Activated CD4-positive, alpha-beta T cell treated with anti-CD3 and anti-CD28 coated beads, Interleukin-2, amount 50 U/mL, for 1 hour (primary cell): ENCODE measurements around the gene CARM1.
A peak's percentile ranks its signal among the peaks of the same experiment; 100 is the strongest.

Experiments used
- DNase-seq: peaks from one replicate; pipeline ENCODE4 v3.0.0-alpha.2; 2020

Gene CARM1

DNA sequence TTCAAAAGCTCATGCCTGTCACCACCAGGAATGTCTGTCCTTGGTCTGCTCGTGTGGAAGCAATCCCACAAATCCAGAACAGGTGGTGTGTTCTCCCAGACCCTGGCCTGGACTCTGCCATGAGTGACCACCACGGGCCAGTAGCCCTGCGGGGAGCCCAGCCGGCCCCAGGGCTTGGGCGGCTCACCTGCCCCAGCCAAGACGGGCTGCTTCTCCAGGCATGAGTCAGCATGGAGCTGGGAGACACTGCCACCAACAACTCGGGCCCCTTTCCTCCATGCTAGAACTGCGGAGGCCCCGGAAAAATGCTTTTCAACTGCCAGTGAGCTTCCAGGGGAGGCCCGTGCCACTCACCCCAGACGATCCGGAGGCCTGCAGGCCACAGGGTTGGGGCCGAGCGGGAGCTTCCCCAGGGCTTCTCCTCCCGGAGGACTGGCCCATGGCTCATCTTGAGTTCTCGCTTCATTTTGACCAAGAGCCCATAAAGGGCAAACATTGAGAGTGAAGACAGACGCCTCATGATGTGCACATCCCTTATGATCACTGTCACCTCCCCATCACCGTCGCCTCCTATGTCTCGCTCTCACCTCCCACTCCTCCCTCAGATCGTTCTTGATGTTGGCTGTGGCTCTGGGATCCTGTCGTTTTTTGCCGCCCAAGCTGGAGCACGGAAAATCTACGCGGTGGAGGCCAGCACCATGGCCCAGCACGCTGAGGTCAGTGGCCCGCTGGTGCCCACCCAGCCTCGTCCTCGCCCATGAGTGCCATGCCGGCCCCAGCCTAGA is 40.4 kb downstream of the CARM1 start:
- no peak for DNase-seq

DNA sequence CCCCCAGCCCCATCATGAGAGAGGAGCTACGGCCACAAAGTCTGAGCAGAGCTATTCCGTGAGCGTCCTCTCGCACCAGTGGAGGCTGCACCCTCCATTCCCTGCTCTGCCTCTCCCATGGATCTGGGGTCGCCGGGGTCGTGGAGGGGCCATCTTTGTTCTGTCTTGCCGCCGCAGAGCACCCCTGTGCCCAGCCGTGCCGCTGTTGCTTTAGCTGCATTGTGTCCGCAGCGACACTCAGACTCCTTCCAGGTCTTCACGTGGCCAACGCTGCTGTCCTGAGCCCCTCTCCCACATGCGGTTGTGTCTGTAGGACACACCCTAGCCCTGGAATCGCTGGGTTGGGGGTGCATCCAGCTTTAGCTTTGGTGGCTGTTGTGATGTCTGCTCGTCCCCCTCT is 41.3 kb downstream of the CARM1 start:
- no peak for DNase-seq

DNA sequence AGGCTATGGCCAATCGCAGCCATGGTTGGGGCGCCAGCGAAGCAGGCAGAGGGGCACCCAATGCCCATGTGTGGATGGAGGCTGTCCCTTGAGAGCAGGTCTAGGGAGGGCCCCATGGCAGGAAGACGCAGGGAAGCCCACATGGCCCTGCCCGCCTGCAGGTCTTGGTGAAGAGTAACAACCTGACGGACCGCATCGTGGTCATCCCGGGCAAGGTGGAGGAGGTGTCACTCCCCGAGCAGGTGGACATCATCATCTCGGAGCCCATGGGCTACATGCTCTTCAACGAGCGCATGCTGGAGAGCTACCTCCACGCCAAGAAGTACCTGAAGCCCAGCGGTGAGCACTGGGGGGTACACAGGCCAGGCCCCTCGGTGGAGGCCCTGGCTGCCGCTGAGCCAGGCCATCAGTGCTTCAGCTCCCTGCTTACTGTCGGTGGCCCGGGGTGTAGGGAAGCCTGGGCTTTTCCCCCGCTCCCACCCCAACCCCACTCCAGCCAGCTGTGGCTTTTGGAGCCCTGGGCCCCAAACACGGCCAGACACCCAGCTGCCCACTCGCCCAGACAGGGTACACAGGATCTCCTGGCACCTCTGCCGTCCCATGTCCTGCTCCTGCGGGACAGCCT is 42.5 kb downstream of the CARM1 start:
- no peak for DNase-seq

DNA sequence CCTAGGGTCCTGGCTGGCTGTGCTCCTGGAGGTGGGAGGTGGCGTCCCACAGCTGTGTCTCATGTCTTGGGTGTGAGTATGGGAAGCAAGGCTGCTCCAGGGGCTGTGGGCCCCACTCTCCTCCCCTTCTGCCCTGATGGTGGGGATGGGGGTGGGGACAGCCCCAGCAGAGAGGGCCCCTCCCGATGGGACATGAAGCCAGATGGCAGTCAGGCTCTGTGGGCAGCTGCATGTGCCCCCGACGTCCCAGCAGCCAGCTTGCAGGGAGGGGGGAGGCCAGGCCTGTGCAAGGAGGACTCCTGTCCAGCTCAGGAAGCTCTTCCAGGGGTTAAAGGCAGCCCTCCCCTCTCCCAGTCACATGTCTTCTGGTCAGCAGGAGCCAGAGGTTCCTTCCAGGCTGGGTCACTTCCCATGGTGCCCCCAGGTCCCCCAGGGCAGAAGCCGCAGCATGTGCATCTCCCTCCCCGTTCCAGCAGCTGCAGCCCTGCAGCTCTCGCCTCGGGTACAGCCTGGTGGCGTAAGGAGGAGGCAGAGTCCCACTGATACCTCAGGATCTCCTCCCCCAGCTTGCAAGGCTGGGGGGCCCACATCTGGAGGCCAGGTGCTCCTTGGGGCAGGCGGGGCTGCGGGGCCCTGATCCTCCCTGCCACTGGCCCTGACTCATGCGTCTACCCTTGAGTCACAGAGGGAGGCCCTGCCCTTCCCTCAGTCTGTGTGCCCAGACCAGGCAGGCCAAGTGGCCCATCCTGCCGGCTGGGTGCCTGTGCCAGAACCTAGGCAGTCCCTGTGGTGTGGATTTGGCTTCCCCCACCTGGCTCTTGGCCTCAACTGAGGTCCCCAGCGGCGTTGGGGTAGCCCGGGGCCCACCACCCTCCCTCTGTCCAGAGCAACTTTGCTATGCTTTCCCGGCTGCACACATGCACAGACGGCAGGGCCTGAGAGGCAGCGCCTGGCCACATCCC is 44.1 kb downstream of the CARM1 start:
- no peak for DNase-seq

DNA sequence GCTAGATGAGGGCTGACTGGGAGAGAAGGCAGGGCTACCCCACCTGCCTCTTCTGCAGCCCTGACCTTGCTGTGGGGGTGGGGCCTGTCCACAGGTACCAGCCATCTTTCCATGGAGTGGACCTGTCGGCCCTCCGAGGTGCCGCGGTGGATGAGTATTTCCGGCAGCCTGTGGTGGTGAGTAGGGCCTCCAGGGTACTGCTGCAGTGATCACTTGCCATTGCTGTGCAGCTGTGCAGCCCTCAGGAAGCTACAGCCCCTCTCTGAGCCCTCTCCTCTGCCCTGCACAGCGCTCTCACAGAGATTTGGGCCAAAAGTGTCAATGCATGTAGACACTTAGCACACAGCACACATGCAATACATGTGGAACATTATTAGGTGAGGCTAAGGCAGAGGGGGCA is 45.2 kb downstream of the CARM1 start:
- DNase-seq: no peak

DNA sequence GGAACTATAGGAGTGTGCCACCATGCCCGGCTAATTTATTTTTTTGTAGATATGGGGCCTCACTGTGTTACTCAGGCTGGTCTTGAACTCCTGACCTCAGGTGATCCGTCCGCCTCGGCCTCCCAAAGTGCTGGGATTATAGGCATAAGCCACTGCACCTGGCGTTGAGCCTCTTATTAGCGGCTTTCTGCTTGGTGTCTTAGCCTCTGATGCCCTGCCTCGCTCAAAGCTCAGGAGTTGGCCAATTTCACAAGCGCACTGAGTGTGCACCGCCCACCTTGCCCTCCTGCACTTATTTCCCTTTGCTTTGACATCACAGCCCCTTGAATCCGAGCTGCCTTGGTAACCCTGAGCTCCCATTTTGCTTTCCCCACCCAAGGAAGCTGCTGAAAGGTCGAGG is 47.0 kb downstream of the CARM1 start:
- DNase-seq: no peak

DNA sequence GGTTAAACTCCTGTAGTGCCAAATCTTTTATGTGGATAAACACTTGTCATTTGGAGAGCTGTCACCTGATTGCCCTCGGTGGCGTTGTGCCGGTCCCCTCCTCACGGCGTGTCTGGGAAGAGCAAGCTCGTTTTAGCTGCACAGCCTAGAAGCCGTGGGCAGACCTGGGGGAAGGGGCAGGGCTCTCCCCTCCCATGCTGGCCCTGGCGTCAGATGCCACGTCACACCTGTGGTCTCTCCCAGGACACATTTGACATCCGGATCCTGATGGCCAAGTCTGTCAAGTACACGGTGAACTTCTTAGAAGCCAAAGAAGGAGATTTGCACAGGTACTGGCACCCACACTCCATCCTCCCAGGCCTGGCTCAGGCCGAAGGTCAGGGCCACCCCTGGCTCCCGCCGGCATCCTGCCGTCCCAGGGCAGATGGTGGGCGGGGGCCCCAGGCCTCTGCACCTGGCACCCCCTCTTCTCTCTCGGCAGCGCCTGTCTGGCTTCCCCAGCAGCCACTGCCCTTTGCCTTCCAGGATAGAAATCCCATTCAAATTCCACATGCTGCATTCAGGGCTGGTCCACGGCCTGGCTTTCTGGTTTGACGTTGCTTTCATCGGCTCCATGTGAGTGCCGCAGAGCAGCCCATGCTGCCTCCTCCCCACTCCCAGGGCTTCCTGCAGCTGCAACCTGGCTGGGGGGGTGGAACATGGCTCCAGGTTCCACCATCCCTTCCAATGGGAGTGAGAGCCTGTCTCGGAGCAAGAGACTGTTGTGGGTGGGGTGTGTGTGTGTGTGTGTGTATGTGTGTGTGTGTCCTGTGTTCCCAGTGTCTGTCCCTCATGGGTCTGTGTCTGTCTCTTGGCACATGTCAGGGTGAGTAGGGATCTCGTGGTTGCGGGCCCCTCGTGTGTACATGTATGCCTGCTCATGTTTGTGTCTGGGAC is 48.3 kb downstream of the CARM1 start:
- no peak for DNase-seq

DNA sequence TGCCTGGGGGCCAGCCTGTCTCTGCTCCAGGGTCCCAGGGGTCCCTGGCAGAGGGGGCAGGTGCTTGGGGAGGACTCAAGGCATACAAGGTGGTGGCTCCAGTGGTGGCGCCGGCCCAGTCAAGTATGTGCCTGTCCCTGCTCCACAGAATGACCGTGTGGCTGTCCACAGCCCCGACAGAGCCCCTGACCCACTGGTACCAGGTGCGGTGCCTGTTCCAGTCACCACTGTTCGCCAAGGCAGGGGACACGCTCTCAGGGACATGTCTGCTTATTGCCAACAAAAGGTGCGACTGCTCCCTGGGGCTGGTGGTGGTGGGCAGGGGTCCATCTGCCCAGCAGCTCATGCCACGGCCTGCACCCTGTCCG is 48.9 kb downstream of the CARM1 start:
- DNase-seq: no peak

DNA sequence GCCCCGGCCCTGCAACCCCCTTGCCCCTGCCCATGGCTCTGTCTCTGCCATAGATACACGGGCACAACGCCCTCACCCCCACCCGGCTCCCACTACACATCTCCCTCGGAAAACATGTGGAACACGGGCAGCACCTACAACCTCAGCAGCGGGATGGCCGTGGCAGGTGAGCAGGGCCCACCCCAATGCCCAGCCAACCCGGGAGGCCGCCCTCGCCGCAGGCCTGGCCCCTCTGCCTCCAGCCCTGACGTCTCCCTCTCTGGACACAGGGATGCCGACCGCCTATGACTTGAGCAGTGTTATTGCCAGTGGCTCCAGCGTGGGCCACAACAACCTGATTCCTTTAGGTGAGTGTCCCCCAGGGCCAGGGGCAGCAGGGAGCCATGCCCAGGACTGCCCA is 49.4 kb downstream of the CARM1 start:
- no peak for DNase-seq

DNA sequence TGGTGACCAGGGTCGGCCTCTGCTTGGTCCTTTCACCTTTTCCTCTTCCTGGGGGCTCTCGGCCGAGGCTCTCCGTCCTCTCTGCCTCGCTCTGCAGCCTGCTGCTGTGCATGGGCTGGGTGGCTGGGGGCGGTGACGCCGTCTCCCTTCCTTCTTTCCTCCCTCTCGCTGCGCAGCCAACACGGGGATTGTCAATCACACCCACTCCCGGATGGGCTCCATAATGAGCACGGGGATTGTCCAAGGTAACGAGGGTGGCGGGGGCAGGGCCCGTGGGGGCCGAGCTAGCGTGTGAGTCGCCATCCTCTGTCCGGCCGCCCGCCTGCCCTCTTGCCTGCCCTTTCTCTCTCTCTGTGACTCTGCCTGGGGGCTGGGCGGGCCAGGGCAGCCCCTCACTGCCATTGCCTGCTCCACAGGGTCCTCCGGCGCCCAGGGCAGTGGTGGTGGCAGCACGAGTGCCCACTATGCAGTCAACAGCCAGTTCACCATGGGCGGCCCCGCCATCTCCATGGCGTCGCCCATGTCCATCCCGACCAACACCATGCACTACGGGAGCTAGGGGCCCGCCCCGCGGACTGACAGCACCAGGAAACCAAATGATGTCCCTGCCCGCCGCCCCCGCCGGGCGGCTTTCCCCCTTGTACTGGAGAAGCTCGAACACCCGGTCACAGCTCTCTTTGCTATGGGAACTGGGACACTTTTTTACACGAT is 50.0 kb downstream of the CARM1 start:
- no peak for DNase-seq

DNA sequence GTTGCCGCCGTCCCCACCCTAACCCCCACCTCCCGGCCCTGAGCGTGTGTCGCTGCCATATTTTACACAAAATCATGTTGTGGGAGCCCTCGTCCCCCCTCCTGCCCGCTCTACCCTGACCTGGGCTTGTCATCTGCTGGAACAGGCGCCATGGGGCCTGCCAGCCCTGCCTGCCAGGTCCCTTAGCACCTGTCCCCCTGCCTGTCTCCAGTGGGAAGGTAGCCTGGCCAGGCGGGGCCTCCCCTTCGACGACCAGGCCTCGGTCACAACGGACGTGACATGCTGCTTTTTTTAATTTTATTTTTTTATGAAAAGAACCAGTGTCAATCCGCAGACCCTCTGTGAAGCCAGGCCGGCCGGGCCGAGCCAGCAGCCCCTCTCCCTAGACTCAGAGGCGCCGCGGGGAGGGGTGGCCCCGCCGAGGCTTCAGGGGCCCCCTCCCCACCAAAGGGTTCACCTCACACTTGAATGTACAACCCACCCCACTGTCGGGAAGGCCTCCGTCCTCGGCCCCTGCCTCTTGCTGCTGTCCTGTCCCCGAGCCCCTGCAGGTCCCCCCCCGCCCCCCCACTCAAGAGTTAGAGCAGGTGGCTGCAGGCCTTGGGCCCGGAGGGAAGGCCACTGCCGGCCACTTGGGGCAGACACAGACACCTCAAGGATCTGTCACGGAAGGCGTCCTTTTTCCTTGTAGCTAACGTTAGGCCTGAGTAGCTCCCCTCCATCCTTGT is 50.7 kb downstream of the CARM1 start:
- DNase-seq: no peak

DNA sequence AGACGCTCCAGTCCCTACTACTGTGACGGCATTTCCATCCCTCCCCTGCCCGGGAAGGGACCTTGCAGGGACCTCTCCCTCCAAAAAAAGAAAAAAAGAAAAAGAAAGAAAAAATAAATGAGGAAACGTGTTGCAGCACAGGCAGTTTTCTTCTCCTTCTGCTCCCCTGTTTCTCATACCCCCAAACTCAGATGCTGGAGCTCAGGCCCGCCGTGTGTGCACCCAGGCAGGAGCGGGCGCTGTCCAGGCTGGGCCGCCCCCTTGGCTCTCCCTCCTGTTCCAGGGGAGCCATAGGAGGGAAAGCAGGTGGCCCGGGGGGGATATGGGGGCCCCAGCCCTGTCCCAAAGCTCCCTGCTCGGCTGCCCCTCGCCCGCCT is 51.3 kb downstream of the CARM1 start:
- no peak for DNase-seq

DNA sequence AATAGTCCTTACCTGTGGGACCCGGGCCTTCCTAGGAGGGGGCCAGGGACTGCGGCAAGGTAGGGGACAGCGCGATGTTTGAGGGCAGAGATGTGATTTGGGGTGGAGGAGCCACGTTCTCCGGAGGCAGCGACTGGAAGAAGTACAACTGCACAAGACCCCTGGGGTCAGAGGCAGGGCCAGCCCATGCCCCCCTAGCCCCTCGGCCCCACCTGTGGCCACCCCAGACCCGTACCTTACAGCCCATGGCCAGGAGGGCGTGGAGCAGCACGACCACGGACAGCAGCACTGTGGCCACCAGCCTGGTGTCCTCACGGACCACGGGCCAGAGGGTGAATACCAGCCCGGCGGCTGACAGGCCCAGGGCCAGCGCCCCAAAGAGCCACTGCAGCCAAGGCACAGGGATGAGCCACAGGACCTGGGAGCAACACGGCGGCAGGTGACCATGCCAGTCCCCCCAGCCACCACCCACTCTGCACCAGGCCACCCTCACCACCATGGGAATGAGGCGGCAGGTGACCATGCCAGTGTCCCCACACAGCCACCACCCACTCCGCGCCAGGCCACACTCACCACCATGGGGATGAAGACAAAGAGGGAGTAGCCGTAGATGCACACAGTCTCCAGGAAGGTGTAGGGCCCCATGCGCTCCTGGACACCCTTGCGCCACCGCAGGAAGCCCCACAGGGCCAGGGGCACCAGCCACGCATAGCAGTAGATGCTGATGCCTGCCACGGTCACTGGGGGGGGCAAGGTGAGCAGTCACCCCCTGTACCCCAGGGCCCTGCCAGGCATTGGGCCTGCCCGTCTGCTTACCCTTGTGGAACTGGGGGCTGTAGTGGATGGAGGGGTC is 52.1 kb downstream of the CARM1 start:
- no peak for DNase-seq

DNA sequence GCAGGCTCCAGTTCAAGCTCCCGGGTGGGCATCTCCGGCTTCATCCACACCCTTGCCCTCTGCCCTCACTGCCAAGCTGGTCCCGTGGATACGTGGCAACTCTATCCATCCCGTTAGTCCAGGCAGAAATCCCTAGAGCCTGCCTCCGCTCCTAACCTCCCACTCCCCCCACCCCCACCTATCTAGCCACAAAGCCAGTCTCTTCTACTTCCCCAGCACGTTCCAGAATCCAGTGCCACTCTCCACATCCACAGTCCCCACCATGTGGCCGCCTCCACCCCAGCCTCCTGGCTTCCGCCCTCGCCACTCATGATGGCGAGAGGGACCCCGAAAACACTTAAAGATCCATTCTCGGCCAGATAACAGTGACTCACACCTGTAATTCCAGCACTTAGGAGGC is 53.2 kb downstream of the CARM1 start:
- DNase-seq: no peak

DNA sequence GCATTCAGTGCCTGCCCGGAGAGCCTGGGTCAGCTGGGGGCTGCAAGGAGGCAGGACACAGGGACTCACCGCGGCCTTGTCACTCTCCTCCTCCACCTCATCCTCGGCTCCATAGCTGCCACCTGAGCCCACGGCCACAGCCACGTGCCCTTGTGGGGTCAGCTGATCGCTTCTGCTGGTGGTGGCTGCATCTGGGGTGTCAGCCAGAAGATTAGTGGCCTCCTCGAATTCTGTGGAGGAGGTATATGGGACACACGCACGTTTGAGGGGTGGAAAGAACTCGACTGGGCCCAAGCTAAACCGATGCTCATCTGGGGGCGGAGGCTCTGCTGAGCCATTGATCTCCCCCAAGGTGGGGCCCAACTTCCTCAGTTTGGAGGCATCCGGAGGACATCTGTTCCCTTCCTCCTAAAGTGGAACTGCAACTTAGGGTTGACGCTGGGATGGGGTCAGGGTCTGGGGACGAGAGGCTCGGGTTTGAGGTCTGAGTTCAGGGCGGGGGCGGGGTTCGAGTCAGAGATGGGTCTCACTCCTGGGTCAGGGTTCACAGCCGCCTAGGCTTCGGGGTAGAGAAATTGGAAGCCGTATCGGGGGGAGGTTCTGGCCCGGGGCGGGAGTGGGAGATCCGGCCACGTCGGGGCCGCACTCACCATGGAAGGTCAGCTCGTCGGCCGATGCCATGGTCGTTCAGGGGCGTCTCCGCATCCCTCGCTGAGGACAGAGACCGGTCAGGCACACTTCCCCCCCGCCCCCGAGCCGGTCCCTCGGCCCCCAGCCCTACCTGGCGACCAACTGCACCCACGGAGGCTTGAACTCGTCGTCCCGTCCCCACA is 56.6 kb downstream of the CARM1 start:
- DNase-seq: no peak

DNA sequence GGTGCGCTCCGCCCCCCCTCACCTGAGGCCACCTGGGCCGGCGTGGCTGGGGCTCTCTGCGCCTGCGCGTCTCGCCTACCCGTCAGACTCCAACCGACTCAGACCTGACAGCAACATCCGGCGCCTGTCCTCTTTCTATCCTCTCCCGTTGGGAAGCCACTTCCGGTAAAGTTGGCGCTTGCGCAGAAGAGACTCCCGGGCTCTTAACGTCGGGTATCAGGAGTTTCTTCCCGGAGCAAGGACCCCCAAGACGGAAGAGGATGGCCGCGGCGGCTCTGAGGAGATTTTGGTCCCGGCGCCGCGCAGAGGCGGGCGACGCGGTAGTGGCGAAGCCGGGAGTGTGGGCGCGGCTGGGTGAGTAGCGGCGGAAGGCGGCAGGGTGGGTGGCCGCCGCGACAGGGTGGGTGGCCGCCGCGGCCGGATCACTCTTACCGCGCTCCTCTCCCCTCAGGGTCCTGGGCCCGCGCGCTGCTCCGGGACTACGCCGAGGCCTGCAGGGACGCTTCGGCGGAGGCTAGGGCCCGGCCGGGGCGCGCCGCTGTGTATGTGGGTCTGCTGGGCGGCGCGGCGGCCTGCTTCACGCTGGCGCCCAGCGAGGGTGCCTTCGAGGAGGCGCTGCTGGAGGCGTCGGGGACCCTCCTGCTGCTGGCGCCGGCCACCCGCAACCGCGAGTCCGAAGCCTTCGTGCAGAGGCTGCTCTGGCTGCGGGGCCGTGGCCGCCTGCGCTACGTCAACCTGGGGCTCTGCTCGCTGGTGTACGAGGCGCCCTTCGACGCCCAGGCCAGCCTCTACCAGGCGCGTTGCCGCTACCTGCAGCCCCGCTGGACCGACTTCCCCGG is 57.4 kb downstream of the CARM1 start, which contains the start of the genes TIMM29 and YIPF2:
TSS of gene TIMM29 (plus strand) at position 249 of the 839 bp plus-strand sequence. CDS start at position 261, 12 bp downstream.
TSS of gene YIPF2 (minus strand) at position 77 of the 839 bp plus-strand sequence. CDS start 229 bp downstream, outside the sequence.
- DNase-seq: peak; percentile 93

DNA sequence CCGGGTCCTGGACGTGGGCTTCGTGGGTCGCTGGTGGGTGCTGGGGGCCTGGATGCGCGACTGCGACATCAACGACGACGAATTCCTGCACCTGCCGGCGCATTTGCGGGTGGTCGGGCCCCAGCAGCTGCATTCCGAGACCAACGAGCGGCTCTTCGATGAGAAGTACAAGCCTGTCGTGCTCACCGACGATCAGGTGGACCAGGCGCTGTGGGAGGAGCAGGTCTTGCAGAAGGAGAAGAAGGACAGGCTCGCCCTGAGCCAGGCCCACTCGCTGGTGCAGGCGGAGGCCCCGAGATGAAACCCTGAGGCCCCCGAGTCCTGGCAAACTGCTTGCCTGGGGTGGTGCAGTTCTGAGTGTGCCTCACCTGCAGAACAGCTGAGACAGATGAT is 58.0 kb downstream of the CARM1 start:
- no peak for DNase-seq
